ENCODE data around the gene BMPR1B.

DNA sequence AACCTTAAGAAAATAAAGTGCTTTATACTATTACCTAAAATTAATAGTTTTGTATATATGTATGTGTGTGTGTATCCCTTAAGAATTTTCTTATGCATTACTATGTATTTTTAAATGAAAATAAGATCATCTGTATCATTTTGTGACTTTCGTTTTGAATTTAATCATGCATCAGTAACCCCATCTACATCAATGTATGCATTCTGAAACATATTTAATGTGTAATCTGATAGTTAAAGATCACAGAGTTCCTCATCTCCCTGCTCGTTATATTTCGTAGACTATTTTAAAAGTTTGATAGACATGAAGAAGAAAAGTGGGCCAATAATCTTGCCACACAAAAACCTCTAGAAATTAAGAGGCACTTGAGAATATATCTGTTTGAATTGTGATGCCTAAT, 7.4 kb downstream of the BMPR1B start:
- TF ChIP-seq, protein P1, sequence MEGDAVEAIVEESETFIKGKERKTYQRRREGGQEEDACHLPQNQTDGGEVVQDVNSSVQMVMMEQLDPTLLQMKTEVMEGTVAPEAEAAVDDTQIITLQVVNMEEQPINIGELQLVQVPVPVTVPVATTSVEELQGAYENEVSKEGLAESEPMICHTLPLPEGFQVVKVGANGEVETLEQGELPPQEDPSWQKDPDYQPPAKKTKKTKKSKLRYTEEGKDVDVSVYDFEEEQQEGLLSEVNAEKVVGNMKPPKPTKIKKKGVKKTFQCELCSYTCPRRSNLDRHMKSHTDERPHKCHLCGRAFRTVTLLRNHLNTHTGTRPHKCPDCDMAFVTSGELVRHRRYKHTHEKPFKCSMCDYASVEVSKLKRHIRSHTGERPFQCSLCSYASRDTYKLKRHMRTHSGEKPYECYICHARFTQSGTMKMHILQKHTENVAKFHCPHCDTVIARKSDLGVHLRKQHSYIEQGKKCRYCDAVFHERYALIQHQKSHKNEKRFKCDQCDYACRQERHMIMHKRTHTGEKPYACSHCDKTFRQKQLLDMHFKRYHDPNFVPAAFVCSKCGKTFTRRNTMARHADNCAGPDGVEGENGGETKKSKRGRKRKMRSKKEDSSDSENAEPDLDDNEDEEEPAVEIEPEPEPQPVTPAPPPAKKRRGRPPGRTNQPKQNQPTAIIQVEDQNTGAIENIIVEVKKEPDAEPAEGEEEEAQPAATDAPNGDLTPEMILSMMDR (IDR thresholded peaks at IDR 0.05 in 8 of 11, conservative IDR thresholded peaks at IDR 0.05 in 3 of 11) = no peak
- no peak for TF ChIP-seq POLR2A (IDR thresholded peaks at IDR 0.05)
